ENCODE data around the gene PNMA8B. TPM values are rescaled to one million over a fixed set of nuclear protein-coding genes. Genes with fewer than 3 reads are reported as not detected.
"Not testable (repeated sequence)": the region's sequence is repeated elsewhere in the genome, so short reads cannot be mapped to it uniquely, and the experiment has no call there.

Gene PNMA8B
- not detected in 2 replicates for total RNA-seq

GRCh38 chr19:46495786-46496099, at the start of gene PNMA8B:
Gene PNMA8B, minus strand, starts transcription at chr19:46495867. Its CDS starts 402 bp downstream, at chr19:46495465.
- intact Hi-C loops (cut with micrococcal nuclease): no loop called here

GRCh38 chr19:46544651-46545050, 49.0 kb upstream of the PNMA8B start:
- intact Hi-C loops (cut with micrococcal nuclease): no loop called here

GRCh38 chr19:46542428-46543230, 47.0 kb upstream of the PNMA8B start:
- intact Hi-C loops (cut with micrococcal nuclease): loop anchor here (1.0 kb wide), 4 partner anchors 13 to 262 kb away; no protein-coding TSS in a partner anchor

GRCh38 chr19:46537136-46538097, 41.8 kb upstream of the PNMA8B start:
- intact Hi-C loops (cut with micrococcal nuclease): no loop called here

GRCh38 chr19:46536391-46536790, 40.7 kb upstream of the PNMA8B start:
- intact Hi-C loops (cut with micrococcal nuclease): no loop called here

- intact Hi-C loops (cut with micrococcal nuclease): no loop called here
Measured at GRCh38 chr19:46533621-46534081, 38.0 kb upstream of the PNMA8B start.

GRCh38 chr19:46533078-46533620, 37.5 kb upstream of the PNMA8B start:
- intact Hi-C loops (cut with micrococcal nuclease): no loop called here

- intact Hi-C loops (cut with micrococcal nuclease): no loop called here
Measured at GRCh38 chr19:46530636-46531035, 35.0 kb upstream of the PNMA8B start.

- intact Hi-C loops (cut with micrococcal nuclease): loop anchor here (1.0 to 2.0 kb wide), 6 partner anchors 12 to 218 kb away; partner anchors contain the start of gene CALM3
Measured at GRCh38 chr19:46529622-46530451, 34.2 kb upstream of the PNMA8B start.

GRCh38 chr19:46528601-46529590, 33.2 kb upstream of the PNMA8B start:
- intact Hi-C loops (cut with micrococcal nuclease): loop anchor here (1.0 to 2.0 kb wide), 6 partner anchors 13 to 219 kb away; partner anchors contain the start of gene CALM3

GRCh38 chr19:46526801-46527200, 31.1 kb upstream of the PNMA8B start:
- intact Hi-C loops (cut with micrococcal nuclease): not testable (repeated sequence)

- intact Hi-C loops (cut with micrococcal nuclease): no loop called here
Measured at GRCh38 chr19:46524308-46524707, 28.6 kb upstream of the PNMA8B start.

- intact Hi-C loops (cut with micrococcal nuclease): not testable (repeated sequence)
Measured at GRCh38 chr19:46522988-46523387, 27.3 kb upstream of the PNMA8B start.

GRCh38 chr19:46521241-46521868, 25.7 kb upstream of the PNMA8B start:
- intact Hi-C loops (cut with micrococcal nuclease): no loop called here

- intact Hi-C loops (cut with micrococcal nuclease): no loop called here
Measured at GRCh38 chr19:46520616-46521015, 24.9 kb upstream of the PNMA8B start.

GRCh38 chr19:46517471-46517870, 21.8 kb upstream of the PNMA8B start:
- intact Hi-C loops (cut with micrococcal nuclease): no loop called here

GRCh38 chr19:46515879-46516350, 20.2 kb upstream of the PNMA8B start:
- intact Hi-C loops (cut with micrococcal nuclease): loop anchor here (1.0 kb wide), 1 partner anchor 26 kb away; no protein-coding TSS in a partner anchor

- intact Hi-C loops (cut with micrococcal nuclease): loop anchor here (1.0 kb wide), 1 partner anchor 27 kb away; no protein-coding TSS in a partner anchor
Measured at GRCh38 chr19:46515290-46515609, 19.6 kb upstream of the PNMA8B start.
